Endothelial cell of umbilical vein (primary cell): ENCODE data around the gene SORCS3. TPM values are rescaled to one million over a fixed set of nuclear protein-coding genes. Genes with fewer than 3 reads are reported as not detected.

Experiments
- BruUV-seq: library from RNA; stranded (reverse); fragments of 400-500 nt; replicated peaks from 2 replicates; lab custom pipeline; 2021; lab: Mats Ljungman, UMichigan
- CTCF ChIA-PET: fragments of 300-600, 350-600 bp; sonication (Branson Sonifier 250); formaldehyde crosslinking; loops from one replicate; lab custom pipeline; 2021; ENCODE audit warnings: antibody characterized with exemption, inconsistent platforms; lab: Charles Lee
- POLR2A ChIA-PET: fragments of 300-600, 350-600 bp; sonication (Branson Sonifier 250); formaldehyde crosslinking; loops from one replicate; lab custom pipeline; 2021; ENCODE audit warnings: antibody characterized with exemption, inconsistent platforms; lab: Charles Lee
- DNase-seq: peaks from one replicate; pipeline ENCODE4 v3.0.0-alpha.2; 2011; ENCODE audit warnings: low read depth, low spot score
- FAIRE-seq: peaks from 2 replicates; lab custom pipeline; 2011; peaks lifted over from hg19 to GRCh38; lab: Jason Lieb, UNC
- H2AFZ ChIP-seq: 2 replicates; pipeline ENCODE4 v1.6.0; 2012; ENCODE audit warnings: low read depth, low read length, control low read depth, inconsistent platforms
- H3K27ac ChIP-seq: 2 replicates; pipeline ENCODE4 v1.5.1; 2011; ENCODE audit warnings: low read depth, mild to moderate bottlenecking, control low read depth, low read length, moderate library complexity; ENCODE audit not compliant: insufficient read depth
- H3K27me3 ChIP-seq, 2 experiments: 2 replicates each; pipeline versions ENCODE4 v1.6.0 to v1.6.1; 2011; ENCODE audit warnings: low read length in 2 of 2, mixed read lengths in 1 of 2; ENCODE audit not compliant: control insufficient read depth in 2 of 2, insufficient read depth in 2 of 2
- H3K36me3 ChIP-seq, 2 experiments: 2 replicates in 1 of 2; 3 replicates in 1 of 2; pipeline ENCODE4 v1.5.1; 2011; ENCODE audit warnings: low read length in 2 of 2, mild to moderate bottlenecking in 1 of 2, moderate library complexity in 1 of 2; ENCODE audit not compliant: control insufficient read depth in 2 of 2, insufficient read depth in 2 of 2; ENCODE audit errors: extremely low read depth in 1 of 2
- H3K4me1 ChIP-seq: 3 replicates; pipeline ENCODE4 v1.5.1; 2011; ENCODE audit warnings: mild to moderate bottlenecking, low read length; ENCODE audit not compliant: control insufficient read depth, insufficient read depth; ENCODE audit errors: extremely low read depth
- H3K4me2 ChIP-seq: 2 replicates; pipeline ENCODE4 v1.6.1; 2011; ENCODE audit warnings: low read length, control low read depth, mixed read lengths; ENCODE audit not compliant: insufficient read depth
- H3K4me3 ChIP-seq, 3 experiments: fragments of 200-600 bp in 1 of 3; sonication (generic), shearing (Covaris generic) in 1 of 3; replicated peaks in 1 of 3; 2 replicates each; pipeline ENCODE4 v1.5.1; 2011 to 2016; ENCODE audit warnings: control low read depth in 3 of 3, low read length in 3 of 3, mild to moderate bottlenecking in 2 of 3, inconsistent platforms in 1 of 3, low read depth in 1 of 3, moderate library complexity in 1 of 3; ENCODE audit not compliant: insufficient read depth in 1 of 3
- H3K79me2 ChIP-seq: 2 replicates; pipeline ENCODE4 v1.6.0; 2012; ENCODE audit warnings: low read length, inconsistent platforms; ENCODE audit not compliant: control insufficient read depth, insufficient read depth
- H3K9ac ChIP-seq: replicated peaks from 2 replicates; pipeline ENCODE3; 2011; ENCODE audit warnings: low read length, control low read depth; ENCODE audit not compliant: insufficient read depth; ENCODE audit errors: extremely low read depth
- H3K9me1 ChIP-seq: replicated peaks from 3 replicates; pipeline ENCODE4 v1.6.0; 2011; ENCODE audit warnings: mild to moderate bottlenecking, low read length; ENCODE audit not compliant: control insufficient read depth, insufficient read depth; ENCODE audit errors: extremely low read depth
- H3K9me3 ChIP-seq: replicated peaks from 2 replicates; pipeline ENCODE4 v1.5.1; 2012; ENCODE audit warnings: low read length, inconsistent platforms; ENCODE audit not compliant: control insufficient read depth, insufficient read depth
- H4K20me1 ChIP-seq: replicated peaks from 2 replicates; pipeline ENCODE3; 2011; ENCODE audit warnings: mild to moderate bottlenecking, low read length; ENCODE audit not compliant: control insufficient read depth, insufficient read depth; ENCODE audit errors: extremely low read depth
- EZH2 ChIP-seq: IDR thresholded peaks from 2 replicates; pipeline ENCODE4 v1.6.1; 2012; ENCODE audit warnings: borderline replicate concordance, low read depth, mild to moderate bottlenecking, moderate library complexity, low read length, inconsistent platforms; ENCODE audit not compliant: severe bottlenecking
- FOS ChIP-seq: IDR thresholded peaks from 2 replicates; pipeline ENCODE4 v1.6.1; 2011; ENCODE audit warnings: mild to moderate bottlenecking, low read length, moderate library complexity, borderline replicate concordance; ENCODE audit not compliant: insufficient read depth
- GATA2 ChIP-seq: IDR thresholded peaks from 2 replicates; pipeline ENCODE4 v1.7.0; 2011; ENCODE audit warnings: low read depth, mild to moderate bottlenecking, moderate library complexity, mixed read lengths, low read length; ENCODE audit not compliant: insufficient read length, insufficient read depth
- JUN ChIP-seq: IDR thresholded peaks from 2 replicates; pipeline ENCODE4 v1.6.1; 2011; ENCODE audit warnings: borderline replicate concordance, low read depth; ENCODE audit not compliant: insufficient read length, insufficient read depth
- MYC ChIP-seq: IDR thresholded peaks from one replicate; pipeline ENCODE4 v1.6.1; 2011; ENCODE audit warnings: mild to moderate bottlenecking, low read depth, low read length
- POLR2A ChIP-seq: IDR thresholded peaks from 2 replicates; pipeline ENCODE4 v1.6.1; 2012; ENCODE audit warnings: low read depth, mild to moderate bottlenecking, control low read depth, low read length
- POLR2AphosphoS5 ChIP-seq: IDR thresholded peaks from 2 replicates; pipeline ENCODE4 v1.6.1; 2012; ENCODE audit warnings: low read depth, mild to moderate bottlenecking, control low read depth, low read length, moderate library complexity; ENCODE audit not compliant: insufficient read depth
- dilution Hi-C: fragments of 300-500 bp; cut with MboI; formaldehyde crosslinking; loops from one replicate; pipeline ENCODE4 v1.15.0; 2019; ENCODE audit warnings: low sequenced_read_pairs; ENCODE audit not compliant: extremely low pct_ligation_motif_present
- intact Hi-C: fragments of 100-400 bp; cut with micrococcal nuclease; formaldehyde crosslinking; loops from one replicate; pipeline ENCODE4 v1.10.0; 2022
- polyA plus RNA-seq, 4 experiments: library from polyadenylated mRNA; depleted of rRNA in 3 of 4; stranded (reverse) in 3 of 4; unstranded in 1 of 4; fragments of >200 nt; gene quantifications; 2 replicates each; pipeline versions ENCODE4 v1.2.1 to v1.2.3, GENCODE V29; 2011 to 2012; ENCODE audit warnings: missing spikeins in 1 of 4
- total RNA-seq: library from RNA; stranded (reverse); gene quantifications from 2 replicates; pipeline ENCODE4 v1.2.3, GENCODE V29; 2021
- TF ChIP-seq, protein P1 (sequence below): IDR thresholded peaks from 2 replicates; pipeline ENCODE4 v1.6.1; 2011; ENCODE audit not compliant: insufficient read depth, insufficient read length
- TF ChIP-seq, protein P2 (sequence below), 2 donors: IDR thresholded peaks; 1 replicate in 1 of 2; 2 replicates in 1 of 2; pipeline ENCODE4 v1.5.1; 2011; ENCODE audit warnings: low read length in 2 of 2, mild to moderate bottlenecking in 2 of 2, moderate library complexity in 2 of 2, control low read depth in 1 of 2, inconsistent platforms in 1 of 2, low read depth in 1 of 2; ENCODE audit not compliant: insufficient read depth in 1 of 2; ENCODE audit errors: extremely low read depth in 1 of 2

SORCS3 gene
- total and polyA plus RNA-seq, 2 donors (not counting 3 experiments of a cell fraction or from before 2014, with no cell fraction given) = not detected

DNA sequence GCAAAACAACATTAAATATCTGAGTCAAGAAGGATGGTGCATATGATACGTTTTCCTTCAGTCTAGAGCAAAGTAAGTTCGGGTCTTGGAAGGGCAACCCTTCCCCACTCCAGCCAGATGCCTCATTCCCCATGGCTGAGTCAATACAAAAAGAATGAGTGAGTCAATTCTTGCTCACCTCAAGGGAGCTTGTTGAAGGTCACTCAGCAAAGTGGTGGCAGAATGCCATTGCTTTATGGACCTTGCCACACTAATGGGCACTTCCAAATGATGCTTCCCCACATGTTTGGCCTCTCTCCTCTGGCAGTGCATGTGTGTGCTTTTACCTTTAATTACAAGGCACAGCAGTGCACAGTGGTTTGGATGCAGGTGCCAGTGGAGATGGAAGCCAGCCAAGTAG is 296.5 kb downstream of the SORCS3 start:
- FAIRE-seq = no peak

More for the DNA sequence above, 296.5 kb downstream of the SORCS3 start:
- Histone ChIP-seq H3K9me1 (no peaks in the 10 kb centered on the region), H3K9ac (no peak overlapping the region), H3K79me2 (no peaks in the 10 kb centered on the region), H3K27me3 (no peaks in the 10 kb centered on the region), H3K27ac (no peak overlapping the region), H3K4me3 (no peak overlapping the region), H3K4me2 (no peak overlapping the region), H3K36me3 (no peaks in the 10 kb centered on the region), H4K20me1 (no peaks in the 10 kb centered on the region), H2AFZ (no peak overlapping the region), H3K9me3 (peaks cover 5% of the 10 kb centered on the region), H3K4me1 (no peaks in the 10 kb centered on the region)
- no TSS peak for BruUV-seq
- no peak for DNase-seq
- TF ChIP-seq POLR2A (no peak), EZH2 (no peak), POLR2AphosphoS5 (no peak), GATA2 (no peak), FOS (no peak), MYC (no peak), JUN (no peak)
- TF ChIP-seq, protein P1, sequence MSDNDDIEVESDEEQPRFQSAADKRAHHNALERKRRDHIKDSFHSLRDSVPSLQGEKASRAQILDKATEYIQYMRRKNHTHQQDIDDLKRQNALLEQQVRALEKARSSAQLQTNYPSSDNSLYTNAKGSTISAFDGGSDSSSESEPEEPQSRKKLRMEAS = no peak
- TF ChIP-seq, protein P2, sequence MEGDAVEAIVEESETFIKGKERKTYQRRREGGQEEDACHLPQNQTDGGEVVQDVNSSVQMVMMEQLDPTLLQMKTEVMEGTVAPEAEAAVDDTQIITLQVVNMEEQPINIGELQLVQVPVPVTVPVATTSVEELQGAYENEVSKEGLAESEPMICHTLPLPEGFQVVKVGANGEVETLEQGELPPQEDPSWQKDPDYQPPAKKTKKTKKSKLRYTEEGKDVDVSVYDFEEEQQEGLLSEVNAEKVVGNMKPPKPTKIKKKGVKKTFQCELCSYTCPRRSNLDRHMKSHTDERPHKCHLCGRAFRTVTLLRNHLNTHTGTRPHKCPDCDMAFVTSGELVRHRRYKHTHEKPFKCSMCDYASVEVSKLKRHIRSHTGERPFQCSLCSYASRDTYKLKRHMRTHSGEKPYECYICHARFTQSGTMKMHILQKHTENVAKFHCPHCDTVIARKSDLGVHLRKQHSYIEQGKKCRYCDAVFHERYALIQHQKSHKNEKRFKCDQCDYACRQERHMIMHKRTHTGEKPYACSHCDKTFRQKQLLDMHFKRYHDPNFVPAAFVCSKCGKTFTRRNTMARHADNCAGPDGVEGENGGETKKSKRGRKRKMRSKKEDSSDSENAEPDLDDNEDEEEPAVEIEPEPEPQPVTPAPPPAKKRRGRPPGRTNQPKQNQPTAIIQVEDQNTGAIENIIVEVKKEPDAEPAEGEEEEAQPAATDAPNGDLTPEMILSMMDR (IDR thresholded peaks at IDR 0.05; ENCODE audit: extremely low read depth in 1 of 2, insufficient read depth in 1 of 2, low read depth in 1 of 2, low read length in 2 of 2) = no peak
- dilution Hi-C loops = no loop called here
- intact Hi-C loops = no loop called here
- ChIA-PET CTCF (no interaction called here), POLR2A (no interaction called here)
